Endometrial microvascular endothelial cells (primary cell): Measurements from ENCODE around the gene PLK1. TPM values are rescaled to one million over a fixed set of nuclear protein-coding genes. Genes with fewer than 3 reads are reported as not detected.

Experiments
- in situ Hi-C: cut with HindIII; loops from 2 replicates; pipeline ENCODE4 v1.10.0; 2017; ENCODE audit warnings: low sequenced_read_pairs, low pct_unique_long_range_greater_than_20kb; ENCODE audit errors: inconsistent ontology term
- total RNA-seq: library from RNA; depleted of rRNA; stranded (reverse); fragments of >200 nt; gene quantifications from one replicate; pipeline ENCODE4 v1.2.3, GENCODE V29; 2015; ENCODE audit errors: inconsistent ontology term

PLK1 gene
- total RNA-seq, 1 donor from 2014 or later, result 120 TPM

DNA sequence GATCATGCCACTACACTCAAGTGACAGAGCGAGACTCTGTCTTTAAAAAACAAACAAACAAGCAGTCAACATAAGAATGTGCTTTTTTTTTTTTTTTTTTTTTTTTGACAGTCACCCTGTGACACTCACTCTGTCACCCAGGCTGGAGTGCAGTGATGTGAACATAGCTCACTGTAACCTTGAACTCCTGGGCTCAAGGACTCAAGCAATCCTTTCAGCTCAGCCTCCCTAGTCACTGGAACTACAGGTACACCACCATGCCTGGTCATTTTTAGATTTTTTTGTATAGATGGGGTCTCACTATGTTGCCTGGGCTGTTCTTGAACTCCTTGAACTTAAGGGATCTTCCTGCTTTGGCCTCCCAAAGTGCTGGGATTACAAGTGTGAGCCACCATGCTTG lies 60.8 kb downstream of the PLK1 start:
- in situ Hi-C loops, result no loop called here

Other genes starting within 250 kb of the PLK1 start
- gene COG7, start 225.7 kb upstream of the PLK1 start, total RNA-seq, result 22.8 TPM
- gene GGA2, start 168.4 kb upstream of the PLK1 start, total RNA-seq, result 17.7 TPM
- gene EARS2, start 121.5 kb upstream of the PLK1 start, total RNA-seq, result 16.9 TPM
- gene UBFD1, start 121.2 kb upstream of the PLK1 start, total RNA-seq, result 64.3 TPM
- gene NDUFAB1, start 82.6 kb upstream of the PLK1 start, total RNA-seq, result 148 TPM
- gene PALB2, start 37.6 kb upstream of the PLK1 start, total RNA-seq, result 11.3 TPM
- 75.9 TPM for gene DCTN5, start 37.4 kb upstream of the PLK1 start, total RNA-seq
- not detected for gene ERN2, start 34.3 kb downstream of the PLK1 start, total RNA-seq
- not detected for gene CHP2, start 76.1 kb downstream of the PLK1 start, total RNA-seq
- gene PRKCB, start 157.1 kb downstream of the PLK1 start, total RNA-seq, result not detected